Retinal pigment epithelial cell (primary cell): Measurements from ENCODE around the gene NFE2L2.
"Not testable (repeated sequence)": the region's sequence is repeated elsewhere in the genome, so short reads cannot be mapped to it uniquely, and the experiment has no call there.

Experiments used
- DNase-seq: peaks from one replicate; pipeline ENCODE4 v3.0.0-alpha.2; 2010; ENCODE audit warnings: low read depth
- H3K4me3 ChIP-seq: 2 replicates; pipeline ENCODE4 v1.5.1; 2011; ENCODE audit warnings: mild to moderate bottlenecking, low read length, control low read depth, moderate library complexity
- CTCF ChIP-seq: conservative IDR thresholded peaks from 2 replicates; pipeline ENCODE4 v1.5.1; 2011; ENCODE audit warnings: low read depth, low read length, control low read depth, inconsistent platforms

The NFE2L2 gene

DNA sequence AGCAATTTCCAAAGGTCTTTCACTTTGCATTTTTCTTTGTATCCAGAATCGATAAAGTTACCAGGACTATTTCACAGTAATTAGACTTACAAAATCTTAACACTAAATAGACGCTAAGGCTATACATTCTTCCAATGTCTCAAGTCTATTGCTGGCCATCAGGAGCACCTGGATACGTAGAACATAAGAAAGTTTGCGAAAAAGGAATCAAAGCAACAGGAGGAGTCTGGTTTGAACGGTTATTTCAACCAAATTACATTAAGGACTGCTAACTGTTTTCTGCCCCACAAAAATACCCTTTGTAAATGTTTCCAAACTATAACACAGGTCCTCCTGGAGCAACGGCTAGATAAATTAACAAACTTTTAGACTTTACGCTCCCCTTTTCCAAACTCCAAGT lies 53.4 kb downstream of the NFE2L2 start:
- H3K4me3 ChIP-seq: peak overlapping the region; percentile 62
- no peak for DNase-seq
- no peak for TF ChIP-seq CTCF

- TF ChIP-seq CTCF: no peak
- no peak for DNase-seq
- no peak overlapping the region for H3K4me3 ChIP-seq
Observed at GRCh38 chr2:177207101-177207500, 57.4 kb downstream of the NFE2L2 start.

DNA sequence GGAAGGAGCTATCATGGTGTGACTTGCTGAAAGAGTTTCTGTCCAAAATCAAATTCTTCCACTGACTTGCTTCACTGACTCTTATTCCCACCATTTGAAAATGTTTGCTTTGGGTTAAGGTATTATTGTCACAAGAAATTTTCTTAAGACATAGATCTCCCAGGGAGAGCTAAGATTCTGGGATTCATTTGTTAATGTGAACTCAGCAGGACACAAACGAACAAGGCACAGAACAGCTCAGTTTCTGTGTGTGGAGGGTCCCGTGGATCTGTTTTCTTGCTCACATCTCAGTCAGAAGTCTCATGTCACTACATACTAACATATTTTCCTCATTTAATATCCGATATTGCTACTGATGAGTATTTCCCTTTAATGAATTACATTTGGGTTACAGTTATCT lies 60.1 kb downstream of the NFE2L2 start:
- no peak for TF ChIP-seq CTCF
- DNase-seq: no peak
- no peak overlapping the region for H3K4me3 ChIP-seq

- DNase-seq: no peak
- TF ChIP-seq CTCF: no peak
- H3K4me3 ChIP-seq: no peak overlapping the region
Observed at GRCh38 chr2:177201919-177202346, 62.6 kb downstream of the NFE2L2 start.

DNA sequence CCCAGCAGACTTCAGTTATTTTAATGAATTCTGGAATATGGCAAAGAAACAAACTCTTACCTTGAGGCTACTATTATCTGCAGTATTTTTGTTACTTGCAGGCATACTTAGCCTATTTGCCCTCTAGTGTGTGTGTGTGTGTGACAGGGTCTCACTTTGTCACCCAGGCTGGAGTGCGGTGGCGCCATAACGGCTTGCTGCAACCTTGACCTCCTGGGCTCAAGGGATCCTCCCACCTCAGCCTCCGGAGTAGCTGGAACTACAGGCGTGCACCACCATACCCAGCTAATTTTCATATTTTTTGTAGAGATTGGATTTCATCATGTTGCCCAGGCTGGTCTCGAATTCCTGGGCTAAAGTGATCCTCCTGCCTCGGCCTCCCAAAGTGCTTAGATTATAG lies 64.1 kb downstream of the NFE2L2 start:
- not testable (repeated sequence) for DNase-seq, H3K4me3 ChIP-seq

- no peak overlapping the region for H3K4me3 ChIP-seq
- no peak for TF ChIP-seq CTCF
- no peak for DNase-seq
Observed at GRCh38 chr2:177195194-177195593, 69.3 kb downstream of the NFE2L2 start.

DNA sequence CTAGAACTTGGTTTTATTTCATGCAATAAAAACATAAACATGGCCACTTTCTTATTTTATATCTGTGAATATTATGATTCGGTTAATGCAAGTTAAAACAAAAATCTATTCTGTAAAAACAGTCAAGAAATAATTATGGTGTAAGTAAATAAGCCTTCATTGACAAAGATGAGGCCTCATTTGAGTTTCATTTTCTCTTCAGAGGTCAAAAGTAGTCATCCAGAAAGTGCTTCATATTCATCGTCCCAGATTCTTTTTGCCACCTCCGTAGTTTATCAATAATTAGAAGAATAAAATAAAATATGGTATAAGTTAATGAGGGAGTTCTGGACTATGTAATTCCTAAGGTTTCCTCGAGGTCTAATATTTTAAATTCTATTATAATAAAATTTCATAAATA lies 71.3 kb downstream of the NFE2L2 start:
- DNase-seq: no peak
- H3K4me3 ChIP-seq: no peak overlapping the region
- TF ChIP-seq CTCF: no peak

- DNase-seq: no peak
- H3K4me3 ChIP-seq: no peak overlapping the region
- TF ChIP-seq CTCF: no peak
Observed at GRCh38 chr2:177192788-177193187, 71.7 kb downstream of the NFE2L2 start.
